ENCODE measurements around the gene WBP1L. TPM values are rescaled to one million over a fixed set of nuclear protein-coding genes. Genes with fewer than 3 reads are reported as not detected.

Gene WBP1L
- total and polyA plus RNA-seq, 2 experiments from 2014 or later, result 7.0 to 55.7 TPM

DNA sequence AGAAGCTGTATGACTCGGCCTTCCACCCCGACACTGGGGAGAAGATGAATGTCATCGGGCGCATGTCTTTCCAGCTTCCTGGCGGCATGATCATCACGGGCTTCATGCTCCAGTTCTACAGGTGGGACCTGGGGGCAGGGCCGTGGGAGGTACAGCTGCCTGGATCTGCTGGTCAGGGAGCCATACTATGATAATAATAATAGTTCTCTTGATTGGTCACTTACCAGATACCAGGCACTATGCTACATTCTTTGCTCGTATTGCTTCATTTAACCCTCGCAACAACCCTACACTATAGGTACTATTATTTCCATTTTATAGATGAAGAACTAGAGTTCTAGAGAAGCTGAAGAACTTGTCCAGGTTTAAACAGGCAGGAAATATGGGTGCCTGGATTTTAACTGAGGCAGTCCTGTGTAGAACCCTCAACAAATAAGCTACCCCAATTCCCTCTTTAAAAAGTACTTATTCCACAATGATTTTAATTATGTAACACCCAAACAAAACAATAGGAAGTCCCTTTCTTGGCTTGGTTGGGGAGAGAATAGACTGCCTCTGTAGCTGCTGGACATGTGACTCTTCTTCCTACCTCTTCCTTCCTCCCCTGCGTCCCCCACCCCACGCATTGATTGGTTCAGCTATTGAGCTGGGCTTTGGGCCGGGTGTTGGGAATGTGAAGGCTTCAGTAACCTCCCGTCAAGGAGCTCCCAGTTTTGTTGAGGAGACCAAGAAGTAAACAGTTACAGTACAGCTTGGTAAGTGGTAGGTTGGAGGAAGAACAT lies 16.5 kb upstream of the WBP1L start:
- Histone ChIP-seq H3K27ac (ENCODE audit: low read depth) (no peak overlapping the region), H3K27me3 (ENCODE audit: insufficient read depth) (no peaks in the 10 kb centered on the region), H3K79me2 (replicated peaks; ENCODE audit: insufficient read depth) (peaks cover 29% of the 10 kb centered on the region), H2AFZ (no peak overlapping the region), H3K4me3 (no peak overlapping the region), H4K20me1 (replicated peaks; ENCODE audit: insufficient read depth) (peaks cover 22% of the 10 kb centered on the region), H3K36me3 (ENCODE audit: insufficient read depth) (peaks cover 25% of the 10 kb centered on the region), H3K4me1 (ENCODE audit: insufficient read depth) (no peaks in the 10 kb centered on the region), H3F3A (replicated peaks; ENCODE audit: low read depth) (peaks cover 3% of the 10 kb centered on the region), H3K9me2 (ENCODE audit: insufficient read depth) (no peaks in the 10 kb centered on the region), H3K4me2 (no peak overlapping the region)
- H3K9me3 Mint-ChIP-seq, result no peaks in the 10 kb centered on the region
- ATAC-seq, result no peak
- H3K4me3 Mint-ChIP-seq, result no peak overlapping the region
- no peak for DNase-seq (ENCODE audit: low spot score)
- TF ChIP-seq, protein P1, sequence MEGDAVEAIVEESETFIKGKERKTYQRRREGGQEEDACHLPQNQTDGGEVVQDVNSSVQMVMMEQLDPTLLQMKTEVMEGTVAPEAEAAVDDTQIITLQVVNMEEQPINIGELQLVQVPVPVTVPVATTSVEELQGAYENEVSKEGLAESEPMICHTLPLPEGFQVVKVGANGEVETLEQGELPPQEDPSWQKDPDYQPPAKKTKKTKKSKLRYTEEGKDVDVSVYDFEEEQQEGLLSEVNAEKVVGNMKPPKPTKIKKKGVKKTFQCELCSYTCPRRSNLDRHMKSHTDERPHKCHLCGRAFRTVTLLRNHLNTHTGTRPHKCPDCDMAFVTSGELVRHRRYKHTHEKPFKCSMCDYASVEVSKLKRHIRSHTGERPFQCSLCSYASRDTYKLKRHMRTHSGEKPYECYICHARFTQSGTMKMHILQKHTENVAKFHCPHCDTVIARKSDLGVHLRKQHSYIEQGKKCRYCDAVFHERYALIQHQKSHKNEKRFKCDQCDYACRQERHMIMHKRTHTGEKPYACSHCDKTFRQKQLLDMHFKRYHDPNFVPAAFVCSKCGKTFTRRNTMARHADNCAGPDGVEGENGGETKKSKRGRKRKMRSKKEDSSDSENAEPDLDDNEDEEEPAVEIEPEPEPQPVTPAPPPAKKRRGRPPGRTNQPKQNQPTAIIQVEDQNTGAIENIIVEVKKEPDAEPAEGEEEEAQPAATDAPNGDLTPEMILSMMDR (conservative IDR thresholded peaks at IDR 0.05; ENCODE audit: low read depth in 2 of 2), result no peak
- TF ChIP-seq CREB1 (CRISPR knock-in tag; IDR thresholded peaks at IDR 0.05; ENCODE audit: low read depth), result no peak
- TF ChIP-seq EZH2 (IDR thresholded peaks at IDR 0.05; ENCODE audit: low read depth, unreplicated experiment), result no peak
- TF ChIP-seq, protein P2, sequence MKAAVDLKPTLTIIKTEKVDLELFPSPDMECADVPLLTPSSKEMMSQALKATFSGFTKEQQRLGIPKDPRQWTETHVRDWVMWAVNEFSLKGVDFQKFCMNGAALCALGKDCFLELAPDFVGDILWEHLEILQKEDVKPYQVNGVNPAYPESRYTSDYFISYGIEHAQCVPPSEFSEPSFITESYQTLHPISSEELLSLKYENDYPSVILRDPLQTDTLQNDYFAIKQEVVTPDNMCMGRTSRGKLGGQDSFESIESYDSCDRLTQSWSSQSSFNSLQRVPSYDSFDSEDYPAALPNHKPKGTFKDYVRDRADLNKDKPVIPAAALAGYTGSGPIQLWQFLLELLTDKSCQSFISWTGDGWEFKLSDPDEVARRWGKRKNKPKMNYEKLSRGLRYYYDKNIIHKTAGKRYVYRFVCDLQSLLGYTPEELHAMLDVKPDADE (IDR thresholded peaks at IDR 0.05), result no peak
- no peak for TF ChIP-seq POLR2AphosphoS5 (IDR thresholded peaks at IDR 0.05; ENCODE audit: low read depth)
- TF ChIP-seq, protein P3, sequence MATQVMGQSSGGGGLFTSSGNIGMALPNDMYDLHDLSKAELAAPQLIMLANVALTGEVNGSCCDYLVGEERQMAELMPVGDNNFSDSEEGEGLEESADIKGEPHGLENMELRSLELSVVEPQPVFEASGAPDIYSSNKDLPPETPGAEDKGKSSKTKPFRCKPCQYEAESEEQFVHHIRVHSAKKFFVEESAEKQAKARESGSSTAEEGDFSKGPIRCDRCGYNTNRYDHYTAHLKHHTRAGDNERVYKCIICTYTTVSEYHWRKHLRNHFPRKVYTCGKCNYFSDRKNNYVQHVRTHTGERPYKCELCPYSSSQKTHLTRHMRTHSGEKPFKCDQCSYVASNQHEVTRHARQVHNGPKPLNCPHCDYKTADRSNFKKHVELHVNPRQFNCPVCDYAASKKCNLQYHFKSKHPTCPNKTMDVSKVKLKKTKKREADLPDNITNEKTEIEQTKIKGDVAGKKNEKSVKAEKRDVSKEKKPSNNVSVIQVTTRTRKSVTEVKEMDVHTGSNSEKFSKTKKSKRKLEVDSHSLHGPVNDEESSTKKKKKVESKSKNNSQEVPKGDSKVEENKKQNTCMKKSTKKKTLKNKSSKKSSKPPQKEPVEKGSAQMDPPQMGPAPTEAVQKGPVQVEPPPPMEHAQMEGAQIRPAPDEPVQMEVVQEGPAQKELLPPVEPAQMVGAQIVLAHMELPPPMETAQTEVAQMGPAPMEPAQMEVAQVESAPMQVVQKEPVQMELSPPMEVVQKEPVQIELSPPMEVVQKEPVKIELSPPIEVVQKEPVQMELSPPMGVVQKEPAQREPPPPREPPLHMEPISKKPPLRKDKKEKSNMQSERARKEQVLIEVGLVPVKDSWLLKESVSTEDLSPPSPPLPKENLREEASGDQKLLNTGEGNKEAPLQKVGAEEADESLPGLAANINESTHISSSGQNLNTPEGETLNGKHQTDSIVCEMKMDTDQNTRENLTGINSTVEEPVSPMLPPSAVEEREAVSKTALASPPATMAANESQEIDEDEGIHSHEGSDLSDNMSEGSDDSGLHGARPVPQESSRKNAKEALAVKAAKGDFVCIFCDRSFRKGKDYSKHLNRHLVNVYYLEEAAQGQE (IDR thresholded peaks at IDR 0.05; ENCODE audit: unreplicated experiment), result no peak
- TF ChIP-seq ZNF331 (CRISPR knock-in tag; IDR thresholded peaks at IDR 0.05; ENCODE audit: low read depth), result no peak
- TF ChIP-seq, protein P4, sequence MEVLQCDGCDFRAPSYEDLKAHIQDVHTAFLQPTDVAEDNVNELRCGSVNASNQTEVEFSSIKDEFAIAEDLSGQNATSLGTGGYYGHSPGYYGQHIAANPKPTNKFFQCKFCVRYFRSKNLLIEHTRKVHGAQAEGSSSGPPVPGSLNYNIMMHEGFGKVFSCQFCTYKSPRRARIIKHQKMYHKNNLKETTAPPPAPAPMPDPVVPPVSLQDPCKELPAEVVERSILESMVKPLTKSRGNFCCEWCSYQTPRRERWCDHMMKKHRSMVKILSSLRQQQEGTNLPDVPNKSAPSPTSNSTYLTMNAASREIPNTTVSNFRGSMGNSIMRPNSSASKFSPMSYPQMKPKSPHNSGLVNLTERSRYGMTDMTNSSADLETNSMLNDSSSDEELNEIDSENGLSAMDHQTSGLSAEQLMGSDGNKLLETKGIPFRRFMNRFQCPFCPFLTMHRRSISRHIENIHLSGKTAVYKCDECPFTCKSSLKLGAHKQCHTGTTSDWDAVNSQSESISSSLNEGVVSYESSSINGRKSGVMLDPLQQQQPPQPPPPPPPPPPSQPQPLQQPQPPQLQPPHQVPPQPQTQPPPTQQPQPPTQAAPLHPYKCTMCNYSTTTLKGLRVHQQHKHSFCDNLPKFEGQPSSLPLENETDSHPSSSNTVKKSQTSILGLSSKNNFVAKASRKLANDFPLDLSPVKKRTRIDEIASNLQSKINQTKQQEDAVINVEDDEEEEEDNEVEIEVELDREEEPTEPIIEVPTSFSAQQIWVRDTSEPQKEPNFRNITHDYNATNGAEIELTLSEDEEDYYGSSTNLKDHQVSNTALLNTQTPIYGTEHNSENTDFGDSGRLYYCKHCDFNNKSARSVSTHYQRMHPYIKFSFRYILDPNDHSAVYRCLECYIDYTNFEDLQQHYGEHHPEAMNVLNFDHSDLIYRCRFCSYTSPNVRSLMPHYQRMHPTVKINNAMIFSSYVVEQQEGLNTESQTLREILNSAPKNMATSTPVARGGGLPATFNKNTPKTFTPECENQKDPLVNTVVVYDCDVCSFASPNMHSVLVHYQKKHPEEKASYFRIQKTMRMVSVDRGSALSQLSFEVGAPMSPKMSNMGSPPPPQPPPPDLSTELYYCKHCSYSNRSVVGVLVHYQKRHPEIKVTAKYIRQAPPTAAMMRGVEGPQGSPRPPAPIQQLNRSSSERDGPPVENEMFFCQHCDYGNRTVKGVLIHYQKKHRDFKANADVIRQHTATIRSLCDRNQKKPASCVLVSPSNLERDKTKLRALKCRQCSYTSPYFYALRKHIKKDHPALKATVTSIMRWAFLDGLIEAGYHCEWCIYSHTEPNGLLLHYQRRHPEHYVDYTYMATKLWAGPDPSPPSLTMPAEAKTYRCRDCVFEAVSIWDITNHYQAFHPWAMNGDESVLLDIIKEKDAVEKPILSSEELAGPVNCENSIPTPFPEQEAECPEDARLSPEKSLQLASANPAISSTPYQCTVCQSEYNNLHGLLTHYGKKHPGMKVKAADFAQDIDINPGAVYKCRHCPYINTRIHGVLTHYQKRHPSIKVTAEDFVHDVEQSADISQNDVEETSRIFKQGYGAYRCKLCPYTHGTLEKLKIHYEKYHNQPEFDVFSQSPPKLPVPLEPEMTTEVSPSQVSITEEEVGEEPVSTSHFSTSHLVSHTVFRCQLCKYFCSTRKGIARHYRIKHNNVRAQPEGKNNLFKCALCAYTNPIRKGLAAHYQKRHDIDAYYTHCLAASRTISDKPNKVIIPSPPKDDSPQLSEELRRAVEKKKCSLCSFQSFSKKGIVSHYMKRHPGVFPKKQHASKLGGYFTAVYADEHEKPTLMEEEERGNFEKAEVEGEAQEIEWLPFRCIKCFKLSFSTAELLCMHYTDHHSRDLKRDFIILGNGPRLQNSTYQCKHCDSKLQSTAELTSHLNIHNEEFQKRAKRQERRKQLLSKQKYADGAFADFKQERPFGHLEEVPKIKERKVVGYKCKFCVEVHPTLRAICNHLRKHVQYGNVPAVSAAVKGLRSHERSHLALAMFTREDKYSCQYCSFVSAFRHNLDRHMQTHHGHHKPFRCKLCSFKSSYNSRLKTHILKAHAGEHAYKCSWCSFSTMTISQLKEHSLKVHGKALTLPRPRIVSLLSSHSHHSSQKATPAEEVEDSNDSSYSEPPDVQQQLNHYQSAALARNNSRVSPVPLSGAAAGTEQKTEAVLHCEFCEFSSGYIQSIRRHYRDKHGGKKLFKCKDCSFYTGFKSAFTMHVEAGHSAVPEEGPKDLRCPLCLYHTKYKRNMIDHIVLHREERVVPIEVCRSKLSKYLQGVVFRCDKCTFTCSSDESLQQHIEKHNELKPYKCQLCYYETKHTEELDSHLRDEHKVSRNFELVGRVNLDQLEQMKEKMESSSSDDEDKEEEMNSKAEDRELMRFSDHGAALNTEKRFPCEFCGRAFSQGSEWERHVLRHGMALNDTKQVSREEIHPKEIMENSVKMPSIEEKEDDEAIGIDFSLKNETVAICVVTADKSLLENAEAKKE (CRISPR knock-in tag; IDR thresholded peaks at IDR 0.05), result no peak
- no peak for TF ChIP-seq NANOG (IDR thresholded peaks at IDR 0.05; ENCODE audit: borderline replicate concordance)
- no peak for TF ChIP-seq JUNB (IDR thresholded peaks at IDR 0.05; ENCODE audit: unreplicated experiment)
- TF ChIP-seq ZNF114 (CRISPR knock-in tag; IDR thresholded peaks at IDR 0.05), result no peak
- no peak for TF ChIP-seq STAT1 (IDR thresholded peaks at IDR 0.05; ENCODE audit: unreplicated experiment)
- TF ChIP-seq EZH2phosphoT487 (IDR thresholded peaks at IDR 0.05; ENCODE audit: unreplicated experiment), result no peak
- peak overlapping the region; percentile 73 for H3K27ac Mint-ChIP-seq
- H3K27me3 Mint-ChIP-seq (ENCODE audit: insufficient read depth, low read depth, poor library complexity), result peaks cover 3% of the 10 kb centered on the region
- H3K4me1 Mint-ChIP-seq, result no peaks in the 10 kb centered on the region
- peaks cover 67% of the 10 kb centered on the region for H3K36me3 Mint-ChIP-seq (ENCODE audit: low read depth)
